CD14-positive monocyte (primary cell): ENCODE results near the gene KMT2A. TPM values are rescaled to one million over a fixed set of nuclear protein-coding genes. Genes with fewer than 3 reads are reported as not detected.
A peak's percentile ranks its signal among the peaks of the same experiment; 100 is the strongest.

Experiments used
- DNase-seq, 3 donors: peaks; one replicate each; pipeline ENCODE4 v3.0.0-alpha.2; 2011 to 2022
- H2AFZ ChIP-seq: 2 replicates; pipeline ENCODE4 v1.6.0; 2012; ENCODE audit warnings: mild to moderate bottlenecking, low read depth, low read length, inconsistent platforms; ENCODE audit not compliant: insufficient read depth, poor library complexity, severe bottlenecking
- H3K27ac ChIP-seq, 2 donors: 1 replicate in 1 of 2; 2 replicates in 1 of 2; pipeline ENCODE4 v1.5.1; 2012 to 2013; ENCODE audit warnings: low read length in 2 of 2, control low read depth in 1 of 2, inconsistent platforms in 1 of 2, low read depth in 1 of 2, mild to moderate bottlenecking in 1 of 2
- H3K27me3 ChIP-seq, 2 donors: one replicate each; pipeline versions ENCODE4 v1.6.0 to v1.6.1; 2011 to 2013; ENCODE audit warnings: low read length in 2 of 2; ENCODE audit not compliant: control insufficient read depth in 2 of 2, insufficient read depth in 2 of 2
- H3K36me3 ChIP-seq, 2 donors: replicated peaks in 1 of 2; 1 replicate in 1 of 2; 2 replicates in 1 of 2; pipeline versions ENCODE4 v1.5.1 to v1.6.1; 2012 to 2013; ENCODE audit warnings: low read length in 2 of 2, control low read depth in 1 of 2, inconsistent platforms in 1 of 2, mild to moderate bottlenecking in 1 of 2; ENCODE audit not compliant: insufficient read depth in 2 of 2, control insufficient read depth in 1 of 2
- H3K4me1 ChIP-seq, 2 donors: 1 replicate in 1 of 2; 2 replicates in 1 of 2; pipeline versions ENCODE4 v1.5.1 to v1.6.1; 2012 to 2013; ENCODE audit warnings: low read length in 2 of 2, control low read depth in 1 of 2, inconsistent platforms in 1 of 2, mild to moderate bottlenecking in 1 of 2, moderate library complexity in 1 of 2; ENCODE audit not compliant: insufficient read depth in 2 of 2, control insufficient read depth in 1 of 2
- H3K4me2 ChIP-seq: replicated peaks from 2 replicates; pipeline ENCODE3; 2012; ENCODE audit warnings: low read length, moderate library complexity, mild to moderate bottlenecking; ENCODE audit not compliant: poor library complexity, severe bottlenecking; ENCODE audit errors: extremely low read depth
- H3K4me3 ChIP-seq, 3 experiments: fragments of 200-600 bp in 1 of 3; sonication (generic) in 1 of 3; replicated peaks in 1 of 3; 1 replicate in 2 of 3; 2 replicates in 1 of 3; pipeline ENCODE4 v1.5.1; 2011 to 2013; ENCODE audit warnings: low read length in 3 of 3, mild to moderate bottlenecking in 3 of 3, control low read depth in 2 of 3, low read depth in 2 of 3, inconsistent platforms in 1 of 3, moderate library complexity in 1 of 3
- H3K79me2 ChIP-seq: 2 replicates; pipeline ENCODE4 v1.6.0; 2012; ENCODE audit warnings: mild to moderate bottlenecking, control low read depth, inconsistent platforms, low read length, moderate library complexity; ENCODE audit not compliant: insufficient read depth
- H3K9ac ChIP-seq: 2 replicates; pipeline ENCODE4 v1.6.0; 2017; ENCODE audit warnings: low read length, mild to moderate bottlenecking; ENCODE audit not compliant: insufficient read depth, poor library complexity, severe bottlenecking
- H3K9me3 ChIP-seq, 2 donors: replicated peaks in 1 of 2; 1 replicate in 1 of 2; 2 replicates in 1 of 2; pipeline versions ENCODE4 v1.5.1 to v1.6.1; 2012 to 2013; ENCODE audit warnings: low read length in 2 of 2, control low read depth in 1 of 2; ENCODE audit not compliant: control insufficient read depth in 1 of 2, insufficient read depth in 1 of 2
- H4K20me1 ChIP-seq: 2 replicates; pipeline ENCODE4 v1.6.0; 2012; ENCODE audit warnings: mild to moderate bottlenecking, low read length, control low read depth, moderate library complexity; ENCODE audit not compliant: insufficient read depth
- H3K27ac Mint-ChIP-seq, 7 donors: one replicate each; pipeline ENCODE4 v1.8.0; 2020; ENCODE audit warnings: mild to moderate bottlenecking in 7 of 7, mixed read lengths in 7 of 7, moderate library complexity in 6 of 7, inconsistent platforms in 2 of 7
- H3K27me3 Mint-ChIP-seq, 3 donors: one replicate each; pipeline ENCODE4 v1.8.0; 2021 to 2022; ENCODE audit warnings: low read depth in 3 of 3, mild to moderate bottlenecking in 3 of 3, mixed read lengths in 3 of 3, moderate library complexity in 3 of 3, inconsistent platforms in 1 of 3
- H3K36me3 Mint-ChIP-seq, 2 donors: one replicate each; pipeline ENCODE4 v1.8.0; 2020; ENCODE audit warnings: mixed read lengths in 2 of 2, inconsistent platforms in 1 of 2, mild to moderate bottlenecking in 1 of 2
- H3K4me1 Mint-ChIP-seq: one replicate; pipeline ENCODE4 v1.8.0; 2020; ENCODE audit warnings: mild to moderate bottlenecking, mixed read lengths
- H3K4me3 Mint-ChIP-seq, 2 donors: one replicate each; pipeline ENCODE4 v1.8.0; 2020; ENCODE audit warnings: mild to moderate bottlenecking in 2 of 2, mixed read lengths in 2 of 2, moderate library complexity in 1 of 2
- H3K9me3 Mint-ChIP-seq, 7 donors: one replicate each; pipeline ENCODE4 v1.8.0; 2020 to 2022; ENCODE audit warnings: mixed read lengths in 7 of 7, mild to moderate bottlenecking in 6 of 7, moderate library complexity in 6 of 7, inconsistent platforms in 2 of 7
- CTCF ChIP-seq: fragments of 200-600 bp; IDR thresholded peaks from one replicate; pipeline ENCODE4 v1.8.0; 2022; ENCODE audit warnings: antibody characterized with exemption, mild to moderate bottlenecking
- WGBS: methylation state at CpG from one replicate; pipeline ENCODE4 v1.1.5; 2013; ENCODE audit warnings: missing lambda C conversion rate; ENCODE audit not compliant: insufficient coverage; 5-methylcytosine and 5-hydroxymethylcytosine counted together
- intact Hi-C, 2 donors: fragments of 100-400 bp; cut with micrococcal nuclease; formaldehyde crosslinking; loops; one replicate each; pipeline versions ENCODE4 v1.15.0 to v1.15.1; 2023
- polyA plus RNA-seq, 3 donors: library from polyadenylated mRNA; depleted of rRNA in 1 of 3; unstranded in 2 of 3; stranded (reverse) in 1 of 3; fragments of 300-500 nt in 2 of 3; fragments of >200 nt in 1 of 3; fragmentation: Illumina TruSeq in 2 of 3; gene quantifications; 1 replicate in 2 of 3; 2 replicates in 1 of 3; pipeline ENCODE4 v1.2.3, GENCODE V29; 2012 to 2021

Gene KMT2A
- polyA plus RNA-seq, 3 donors, result 3.3 to 21.7 (median 3.5) TPM

DNA sequence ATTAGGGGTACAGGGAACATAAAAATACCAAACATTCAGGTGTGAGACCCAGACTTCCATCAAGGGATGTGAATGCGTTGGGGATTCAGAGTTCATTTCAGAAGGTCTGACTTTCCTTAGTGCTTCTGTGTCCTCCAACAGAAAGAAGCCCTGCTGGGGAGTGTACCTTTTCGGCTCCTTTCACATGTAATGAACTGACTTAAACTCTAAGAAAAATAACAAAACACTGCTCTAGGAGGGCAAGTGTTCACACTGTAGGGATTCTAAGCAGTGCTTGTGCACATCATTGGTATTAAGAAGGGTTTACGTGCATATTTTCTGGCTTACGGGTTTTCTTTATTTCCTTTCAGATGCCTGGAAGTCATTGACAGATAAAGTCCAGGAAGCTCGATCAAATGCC lies 75.3 kb downstream of the KMT2A start:
- Histone ChIP-seq H3K36me3 (peaks cover 88 to 96% of the 10 kb centered on the region in 2 donors), H3K27ac (no peak overlapping the region), H3K9ac (no peak overlapping the region), H3K4me3 (no peak overlapping the region), H3K9me3 (no peaks in the 10 kb centered on the region), H3K79me2 (no peaks in the 10 kb centered on the region), H3K27me3 (no peaks in the 10 kb centered on the region), H2AFZ (no peak overlapping the region), H4K20me1 (no peaks in the 10 kb centered on the region), H3K4me2 (no peak overlapping the region), H3K4me1 (no peaks in the 10 kb centered on the region)
- peaks cover 0 to 2% (median 0%) of the 10 kb centered on the region in 3 donors for H3K27me3 Mint-ChIP-seq
- no peak for TF ChIP-seq CTCF
- peaks cover 73 to 94% of the 10 kb centered on the region in 2 donors for H3K36me3 Mint-ChIP-seq
- intact Hi-C loops, result no loop called here
- peaks cover 5% of the 10 kb centered on the region for H3K4me1 Mint-ChIP-seq
- no peak overlapping the region for H3K27ac Mint-ChIP-seq
- DNase-seq, result no peak
- H3K9me3 Mint-ChIP-seq, result peaks cover 0 to 1% (median 0%) of the 10 kb centered on the region in 7 donors
- H3K4me3 Mint-ChIP-seq, result no peak overlapping the region
- WGBS, result 100% methylated on average over 2 of the region's 5 CpGs

DNA sequence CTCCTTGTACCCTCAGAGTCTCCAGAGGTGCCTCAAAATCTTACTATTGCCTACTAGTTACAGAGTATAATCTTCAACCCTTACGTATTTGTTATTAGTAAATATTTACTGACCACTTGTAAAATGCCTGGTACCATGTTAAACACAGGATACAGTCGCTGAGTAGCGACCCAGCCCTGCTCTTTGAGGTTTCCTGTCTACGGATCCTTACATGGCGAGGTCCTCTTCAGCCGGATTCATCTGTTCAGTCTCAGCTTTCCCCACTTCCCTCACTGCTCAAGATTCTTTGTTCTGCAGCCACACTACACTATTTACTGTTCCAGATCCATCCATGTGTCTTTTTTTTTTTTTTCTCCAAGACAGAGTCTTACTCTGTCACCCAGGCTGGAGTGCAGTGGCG lies 77.8 kb downstream of the KMT2A start:
- H3K27me3 ChIP-seq, result no peaks in the 10 kb centered on the region
- Mint-ChIP-seq H3K27ac (peak overlapping the region in 2 of 7 donors; percentile 1 to 7), H3K4me3 (no peak overlapping the region), H3K4me1 (peaks cover 5% of the 10 kb centered on the region), H3K27me3 (peaks cover 0 to 4% (median 0%) of the 10 kb centered on the region in 3 donors), H3K36me3 (peaks cover 69 to 90% of the 10 kb centered on the region in 2 donors), H3K9me3 (no peaks in the 10 kb centered on the region)
- no peak for DNase-seq
- H3K4me3 ChIP-seq, result no peak overlapping the region
- no peak for TF ChIP-seq CTCF
- H3K27ac ChIP-seq, result no peak overlapping the region
- no peaks in the 10 kb centered on the region for H3K4me1 ChIP-seq
- no peak overlapping the region for H3K4me2 ChIP-seq
- no peaks in the 10 kb centered on the region for H3K9me3 ChIP-seq
- H3K36me3 ChIP-seq, result peaks cover 84 to 93% of the 10 kb centered on the region in 2 donors
- no peaks in the 10 kb centered on the region for H3K79me2 ChIP-seq
- 4% methylated on average over 5 of the region's 7 CpGs for WGBS
- no peak overlapping the region for H3K9ac ChIP-seq
- no peaks in the 10 kb centered on the region for H4K20me1 ChIP-seq
- intact Hi-C loops, result no loop called here
- no peak overlapping the region for H2AFZ ChIP-seq
